H9 (cell line): ENCODE results near the gene XYLB. TPM values are rescaled to one million over a fixed set of nuclear protein-coding genes. Genes with fewer than 3 reads are reported as not detected.

ENCODE experiments used
- DNase-seq: peaks from one replicate; pipeline ENCODE4 v3.0.0-alpha.2; 2017
- H2AFZ ChIP-seq: one replicate; pipeline ENCODE4 v1.6.1; 2013; ENCODE audit warnings: mild to moderate bottlenecking, low read length, control low read depth, moderate library complexity
- H2AK5ac ChIP-seq: 2 replicates; pipeline ENCODE4 v1.6.1; 2013; ENCODE audit warnings: low read length, control low read depth, mixed read lengths; ENCODE audit not compliant: insufficient read length
- H2BK120ac ChIP-seq: one replicate; pipeline ENCODE4 v1.6.1; 2013; ENCODE audit warnings: low read depth, mild to moderate bottlenecking, low read length, control low read depth, inconsistent platforms; ENCODE audit not compliant: poor library complexity, severe bottlenecking
- H2BK12ac ChIP-seq: 2 replicates; pipeline ENCODE4 v1.6.1; 2013; ENCODE audit warnings: low read length, control low read depth, mixed read lengths, low read depth; ENCODE audit not compliant: insufficient read length
- H2BK15ac ChIP-seq: 2 replicates; pipeline ENCODE4 v1.6.1; 2013; ENCODE audit warnings: low read depth, low read length, control low read depth
- H2BK20ac ChIP-seq: one replicate; pipeline ENCODE4 v1.6.1; 2013; ENCODE audit warnings: low read depth, mild to moderate bottlenecking, low read length, control low read depth, inconsistent platforms; ENCODE audit not compliant: poor library complexity, severe bottlenecking
- H2BK5ac ChIP-seq: 2 replicates; pipeline ENCODE4 v1.6.1; 2013; ENCODE audit warnings: low read length, control low read depth, mixed read lengths; ENCODE audit not compliant: insufficient read length
- H3K14ac ChIP-seq: 2 replicates; pipeline ENCODE4 v1.6.1; 2013; ENCODE audit warnings: low read length, control low read depth; ENCODE audit not compliant: insufficient read depth
- H3K18ac ChIP-seq: 2 replicates; pipeline ENCODE4 v1.6.1; 2013; ENCODE audit warnings: low read depth, mild to moderate bottlenecking, mixed read lengths, low read length, control low read depth; ENCODE audit not compliant: insufficient read length
- H3K23ac ChIP-seq: 2 replicates; pipeline ENCODE4 v1.6.1; 2013; ENCODE audit warnings: low read length, control low read depth, mixed read lengths, low read depth; ENCODE audit not compliant: insufficient read length
- H3K23me2 ChIP-seq: 2 replicates; pipeline ENCODE4 v1.6.1; 2013; ENCODE audit warnings: low read depth, mild to moderate bottlenecking, mixed read lengths, low read length, control low read depth; ENCODE audit not compliant: insufficient read length, poor library complexity, severe bottlenecking
- H3K27ac ChIP-seq: 2 replicates; pipeline ENCODE4 v1.5.1; 2013; ENCODE audit warnings: low read length, control low read depth, mixed read lengths, low read depth; ENCODE audit not compliant: insufficient read length
- H3K27me3 ChIP-seq: 2 replicates; pipeline ENCODE4 v1.6.1; 2013; ENCODE audit warnings: low read length, control low read depth, inconsistent platforms; ENCODE audit not compliant: insufficient read depth
- H3K4ac ChIP-seq: 2 replicates; pipeline ENCODE4 v1.6.1; 2013; ENCODE audit warnings: low read depth, mild to moderate bottlenecking, control low read depth, inconsistent platforms, low read length, moderate library complexity
- H3K4me1 ChIP-seq: 2 replicates; pipeline ENCODE4 v1.6.1; 2013; ENCODE audit warnings: low read length, control low read depth, inconsistent platforms; ENCODE audit not compliant: insufficient read depth
- H3K4me2 ChIP-seq: 2 replicates; pipeline ENCODE4 v1.6.1; 2013; ENCODE audit warnings: low read length, control low read depth, mixed read lengths; ENCODE audit not compliant: insufficient read length, insufficient read depth
- H3K56ac ChIP-seq: 2 replicates; pipeline ENCODE4 v1.6.1; 2013; ENCODE audit warnings: low read depth, mild to moderate bottlenecking, mixed read lengths, low read length, control low read depth; ENCODE audit not compliant: insufficient read length
- H3K79me1 ChIP-seq: 2 replicates; pipeline ENCODE4 v1.6.1; 2013; ENCODE audit warnings: low read depth, mild to moderate bottlenecking, moderate library complexity, low read length, control low read depth, inconsistent platforms; ENCODE audit not compliant: insufficient read depth, poor library complexity, severe bottlenecking
- H3K79me2 ChIP-seq: 2 replicates; pipeline ENCODE4 v1.6.1; 2013; ENCODE audit warnings: low read length, control low read depth, inconsistent platforms; ENCODE audit not compliant: insufficient read depth
- H3K9ac ChIP-seq: 2 replicates; pipeline ENCODE4 v1.6.1; 2013; ENCODE audit warnings: low read length, control low read depth, mixed read lengths; ENCODE audit not compliant: insufficient read length; ENCODE audit errors: extremely low read depth
- H3K9me3 ChIP-seq: one replicate; pipeline ENCODE4 v1.6.1; 2013; ENCODE audit warnings: low read depth, low read length, inconsistent platforms; ENCODE audit not compliant: control insufficient read depth
- H3T11ph ChIP-seq: one replicate; pipeline ENCODE4 v1.6.1; 2013; ENCODE audit warnings: mild to moderate bottlenecking, low read length, control low read depth, inconsistent platforms
- H4K20me1 ChIP-seq: one replicate; pipeline ENCODE4 v1.6.1; 2013; ENCODE audit not compliant: control insufficient read depth, insufficient read length, insufficient read depth
- H4K5ac ChIP-seq: 2 replicates; pipeline ENCODE4 v1.6.1; 2013; ENCODE audit warnings: low read depth, mild to moderate bottlenecking, mixed read lengths, low read length, control low read depth; ENCODE audit not compliant: insufficient read length
- H4K8ac ChIP-seq: replicated peaks from 2 replicates; pipeline ENCODE4 v1.6.1; 2013; ENCODE audit warnings: low read length, control low read depth, mixed read lengths, low read depth; ENCODE audit not compliant: insufficient read length
- H4K91ac ChIP-seq: 2 replicates; pipeline ENCODE4 v1.6.1; 2013; ENCODE audit warnings: low read depth, mild to moderate bottlenecking, moderate library complexity, mixed read lengths, low read length, control low read depth; ENCODE audit not compliant: insufficient read length
- H3K27ac Mint-ChIP-seq, 3 experiments: 2 replicates in 2 of 3; 3 replicates in 1 of 3; pipeline ENCODE4 v1.8.0; 2020 to 2021; ENCODE audit warnings: mixed read lengths in 3 of 3, mild to moderate bottlenecking in 1 of 3, moderate library complexity in 1 of 3
- H3K27me3 Mint-ChIP-seq: 2 replicates; pipeline ENCODE4 v1.8.0; 2021; ENCODE audit warnings: low read depth, mild to moderate bottlenecking, moderate library complexity, mixed read lengths
- H3K36me3 Mint-ChIP-seq, 3 experiments: 2 replicates in 2 of 3; 3 replicates in 1 of 3; pipeline ENCODE4 v1.8.0; 2020 to 2021; ENCODE audit warnings: low read depth in 3 of 3, mixed read lengths in 3 of 3; ENCODE audit not compliant: insufficient read depth in 1 of 3
- H3K4me1 Mint-ChIP-seq, 2 experiments: 2 replicates each; pipeline ENCODE4 v1.8.0; 2020; ENCODE audit warnings: mixed read lengths in 2 of 2
- H3K4me3 Mint-ChIP-seq, 2 experiments: 2 replicates in 1 of 2; 3 replicates in 1 of 2; pipeline ENCODE4 v1.8.0; 2020 to 2021; ENCODE audit warnings: mild to moderate bottlenecking in 2 of 2, mixed read lengths in 2 of 2, moderate library complexity in 1 of 2
- H3K9me3 Mint-ChIP-seq, 2 experiments: 2 replicates in 1 of 2; 3 replicates in 1 of 2; pipeline ENCODE4 v1.8.0; 2020; ENCODE audit warnings: mild to moderate bottlenecking in 2 of 2, mixed read lengths in 2 of 2, moderate library complexity in 1 of 2
- WGBS: extraction: QIAGEN DNeasy Blood & Tissue Kit; methylation state at CpG from one replicate; pipeline ENCODE4 v1.1.7; 2013; ENCODE audit warnings: missing lambda C conversion rate, low lambda C conversion rate, mixed read lengths; ENCODE audit not compliant: insufficient read length; ENCODE audit errors: extremely low coverage; 5-methylcytosine and 5-hydroxymethylcytosine counted together
- total RNA-seq: library from RNA; stranded (reverse); gene quantifications from 2 replicates; pipeline ENCODE4 v1.2.1, GENCODE V29; 2021
- TF ChIP-seq, protein P1 (sequence below): fragments of 200-600 bp; sonication (generic); conservative IDR thresholded peaks from 3 replicates; pipeline ENCODE4 v1.8.0; 2021; ENCODE audit warnings: antibody characterized with exemption, mild to moderate bottlenecking

XYLB gene
- total RNA-seq, 1 experiment from 2014 or later: 2.6 TPM

DNA sequence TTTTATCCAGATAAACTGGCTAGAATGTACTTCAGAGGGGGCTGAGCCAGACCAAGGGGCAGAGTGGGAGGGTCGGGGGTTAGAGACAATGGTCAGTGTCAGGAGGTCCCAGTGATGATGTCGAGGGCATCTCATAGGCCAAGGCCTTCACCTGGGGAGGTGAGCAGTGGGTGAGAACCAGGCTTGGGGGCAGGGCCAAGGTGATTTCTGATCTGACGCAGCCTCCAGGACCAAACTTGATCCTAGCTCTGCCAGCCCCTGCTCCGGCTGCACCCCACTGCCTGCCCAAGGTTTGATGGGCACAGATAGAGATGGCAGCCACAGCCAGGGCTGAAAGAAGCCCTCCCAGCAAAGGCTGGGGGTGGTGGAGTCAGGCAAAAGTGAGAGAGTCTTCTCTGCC, 14.9 kb downstream of the XYLB start:
- no CpG with 5 or more reads among the region's 4 CpGs for WGBS
- Histone ChIP-seq H3T11ph (no peak overlapping the region), H3K9me3 (no peaks in the 10 kb centered on the region), H2BK20ac (no peak overlapping the region), H2AFZ (no peak overlapping the region), H3K23me2 (no peaks in the 10 kb centered on the region), H3K4ac (no peak overlapping the region), H3K9ac (no peak overlapping the region), H3K4me1 (no peaks in the 10 kb centered on the region), H3K18ac (no peak overlapping the region), H2BK5ac (no peak overlapping the region), H3K56ac (no peak overlapping the region), H3K23ac (no peak overlapping the region), H3K79me2 (no peaks in the 10 kb centered on the region), H3K79me1 (no peaks in the 10 kb centered on the region), H2BK15ac (no peak overlapping the region), H3K4me2 (no peak overlapping the region), H4K5ac (no peak overlapping the region), H3K27ac (no peak overlapping the region), H4K91ac (no peak overlapping the region), H2BK12ac (no peak overlapping the region), H3K14ac (no peak overlapping the region; the same call in 1 of the 2 replicates), H3K27me3 (no peaks in the 10 kb centered on the region), H2BK120ac (no peak overlapping the region), H4K8ac (no peak overlapping the region), H4K20me1 (no peaks in the 10 kb centered on the region), H2AK5ac (no peak overlapping the region)
- TF ChIP-seq, protein P1, sequence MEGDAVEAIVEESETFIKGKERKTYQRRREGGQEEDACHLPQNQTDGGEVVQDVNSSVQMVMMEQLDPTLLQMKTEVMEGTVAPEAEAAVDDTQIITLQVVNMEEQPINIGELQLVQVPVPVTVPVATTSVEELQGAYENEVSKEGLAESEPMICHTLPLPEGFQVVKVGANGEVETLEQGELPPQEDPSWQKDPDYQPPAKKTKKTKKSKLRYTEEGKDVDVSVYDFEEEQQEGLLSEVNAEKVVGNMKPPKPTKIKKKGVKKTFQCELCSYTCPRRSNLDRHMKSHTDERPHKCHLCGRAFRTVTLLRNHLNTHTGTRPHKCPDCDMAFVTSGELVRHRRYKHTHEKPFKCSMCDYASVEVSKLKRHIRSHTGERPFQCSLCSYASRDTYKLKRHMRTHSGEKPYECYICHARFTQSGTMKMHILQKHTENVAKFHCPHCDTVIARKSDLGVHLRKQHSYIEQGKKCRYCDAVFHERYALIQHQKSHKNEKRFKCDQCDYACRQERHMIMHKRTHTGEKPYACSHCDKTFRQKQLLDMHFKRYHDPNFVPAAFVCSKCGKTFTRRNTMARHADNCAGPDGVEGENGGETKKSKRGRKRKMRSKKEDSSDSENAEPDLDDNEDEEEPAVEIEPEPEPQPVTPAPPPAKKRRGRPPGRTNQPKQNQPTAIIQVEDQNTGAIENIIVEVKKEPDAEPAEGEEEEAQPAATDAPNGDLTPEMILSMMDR: no peak
- peaks cover 17 to 35% (median 29%) of the 10 kb centered on the region in 3 experiments for H3K36me3 Mint-ChIP-seq
- no peak overlapping the region for H3K4me3 Mint-ChIP-seq
- H3K9me3 Mint-ChIP-seq: peaks cover 11 to 18% of the 10 kb centered on the region in 2 experiments; a peak in 4 of 5 replicates
- no peaks in the 10 kb centered on the region for H3K27me3 Mint-ChIP-seq
- H3K4me1 Mint-ChIP-seq: no peaks in the 10 kb centered on the region
- H3K27ac Mint-ChIP-seq: no peak overlapping the region
- DNase-seq: no peak
